Uterus (tissue), 2 donors: Measurements from ENCODE around the gene RNF225.

ENCODE experiments used
- POLR2A ChIP-seq, 2 donors: fragments of 450-650 bp; IDR thresholded peaks; one replicate each; pipeline ENCODE4 v1.6.1; 2016; ENCODE audit warnings: antibody characterized with exemption in 2 of 2, mild to moderate bottlenecking in 1 of 2, moderate library complexity in 1 of 2
- TF ChIP-seq, protein P1 (sequence below), 4 experiments: fragments of 200-600 bp in 2 of 4; fragments of 450-650 bp in 2 of 4; sonication (generic) in 2 of 4; IDR thresholded peaks; one replicate each; pipeline ENCODE4 v1.5.1; 2016 to 2019; ENCODE audit warnings: antibody characterized with exemption in 4 of 4, mild to moderate bottlenecking in 2 of 4, moderate library complexity in 1 of 4

DNA sequence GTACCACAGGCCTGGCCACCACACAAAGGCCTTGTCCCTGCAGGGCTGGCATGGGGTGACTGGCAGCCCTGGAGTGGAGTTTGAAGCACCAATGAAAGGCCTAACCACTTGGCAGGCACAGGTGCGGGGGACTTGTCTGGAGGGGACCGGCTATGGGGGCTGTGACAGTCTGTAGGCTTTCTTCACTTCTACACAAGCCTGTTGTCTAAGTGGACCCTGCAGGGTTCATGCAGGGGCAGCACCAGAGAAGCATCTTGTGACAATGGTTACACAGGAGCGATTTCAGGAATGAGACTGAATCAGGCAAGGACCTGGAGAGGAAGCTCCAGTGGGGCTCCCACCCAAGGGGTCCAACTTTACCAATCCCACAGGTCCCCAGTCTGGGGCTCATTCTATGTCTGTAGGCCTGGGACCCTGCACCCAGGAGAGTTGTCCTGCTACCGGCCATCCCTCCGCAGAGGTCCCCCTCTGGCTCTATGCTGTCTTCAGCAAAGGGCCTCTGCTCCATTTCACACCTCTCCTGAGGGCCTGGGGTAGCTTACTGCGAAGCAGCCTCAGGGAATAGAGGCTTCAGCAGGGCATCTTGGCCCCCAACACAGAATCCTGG is 12.4 kb upstream of the RNF225 start:
- TF ChIP-seq POLR2A (IDR thresholded peaks at IDR 0.05) = no peak
- TF ChIP-seq, protein P1, sequence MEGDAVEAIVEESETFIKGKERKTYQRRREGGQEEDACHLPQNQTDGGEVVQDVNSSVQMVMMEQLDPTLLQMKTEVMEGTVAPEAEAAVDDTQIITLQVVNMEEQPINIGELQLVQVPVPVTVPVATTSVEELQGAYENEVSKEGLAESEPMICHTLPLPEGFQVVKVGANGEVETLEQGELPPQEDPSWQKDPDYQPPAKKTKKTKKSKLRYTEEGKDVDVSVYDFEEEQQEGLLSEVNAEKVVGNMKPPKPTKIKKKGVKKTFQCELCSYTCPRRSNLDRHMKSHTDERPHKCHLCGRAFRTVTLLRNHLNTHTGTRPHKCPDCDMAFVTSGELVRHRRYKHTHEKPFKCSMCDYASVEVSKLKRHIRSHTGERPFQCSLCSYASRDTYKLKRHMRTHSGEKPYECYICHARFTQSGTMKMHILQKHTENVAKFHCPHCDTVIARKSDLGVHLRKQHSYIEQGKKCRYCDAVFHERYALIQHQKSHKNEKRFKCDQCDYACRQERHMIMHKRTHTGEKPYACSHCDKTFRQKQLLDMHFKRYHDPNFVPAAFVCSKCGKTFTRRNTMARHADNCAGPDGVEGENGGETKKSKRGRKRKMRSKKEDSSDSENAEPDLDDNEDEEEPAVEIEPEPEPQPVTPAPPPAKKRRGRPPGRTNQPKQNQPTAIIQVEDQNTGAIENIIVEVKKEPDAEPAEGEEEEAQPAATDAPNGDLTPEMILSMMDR (IDR thresholded peaks at IDR 0.05) = no peak
